Measurements from ENCODE around the gene JAK1. TPM values are rescaled to one million over a fixed set of nuclear protein-coding genes. Genes with fewer than 3 reads are reported as not detected.
"Not testable (repeated sequence)": the region's sequence is repeated elsewhere in the genome, so short reads cannot be mapped to it uniquely, and the experiment has no call there.

JAK1 gene
- total and polyA plus RNA-seq, 3 donors from 2014 or later = 100 to 142 (median 117) TPM

DNA sequence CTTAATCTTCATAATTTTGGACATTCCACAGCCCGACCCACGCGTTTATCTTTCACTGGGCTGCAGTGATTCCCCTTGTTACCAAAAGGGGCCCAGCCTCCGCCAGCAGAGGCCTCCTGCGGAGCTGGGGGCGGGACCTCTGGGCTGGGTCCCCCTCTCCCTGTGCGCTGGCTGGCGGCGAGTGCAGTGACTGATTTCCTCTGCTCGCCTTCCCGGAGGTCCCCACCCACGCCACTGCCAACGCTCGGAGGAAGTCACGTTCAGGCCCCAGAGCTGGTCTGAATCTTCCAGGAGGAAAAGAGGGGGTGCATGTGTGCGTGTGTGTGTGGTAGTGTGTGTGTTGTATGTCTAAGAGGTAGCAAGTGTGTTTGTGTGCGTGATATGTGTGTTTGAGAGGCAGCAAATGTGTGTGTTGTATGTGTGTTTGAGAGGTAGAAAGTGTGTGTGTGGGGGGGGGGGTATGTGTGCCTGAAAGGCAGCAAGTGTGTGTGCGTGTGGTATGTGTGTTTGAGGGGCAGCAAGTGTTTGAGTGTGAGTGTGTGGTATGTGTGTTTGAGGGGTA lies 35.0 kb upstream of the JAK1 start:
- WGBS, 2 donors = 43 to 47% methylated on average over 15 to 18 of the region's 18 CpGs
- DNase-seq = peak; percentile 64
- no peak for TF ChIP-seq CTCF (IDR thresholded peaks at IDR 0.05)
- TF ChIP-seq POLR2A (IDR thresholded peaks at IDR 0.05) = no peak
- no peaks in the 10 kb centered on the region for H3K36me3 ChIP-seq (ENCODE audit: low read depth, missing control alignments)
- intact Hi-C loops (cut with DNase I; ENCODE audit: low total_unique reads) = no loop called here
- peak overlapping the region in 1 of 2 donors; percentile 93 for H3K27ac ChIP-seq
- H3K4me1 ChIP-seq = peaks cover 5% of the 10 kb centered on the region
- H3K4me3 ChIP-seq = peak overlapping the region in 1 of 2 donors; percentile 18
- no peaks in the 10 kb centered on the region for H3K27me3 ChIP-seq
- no peaks in the 10 kb centered on the region for H3K9me3 ChIP-seq

DNA sequence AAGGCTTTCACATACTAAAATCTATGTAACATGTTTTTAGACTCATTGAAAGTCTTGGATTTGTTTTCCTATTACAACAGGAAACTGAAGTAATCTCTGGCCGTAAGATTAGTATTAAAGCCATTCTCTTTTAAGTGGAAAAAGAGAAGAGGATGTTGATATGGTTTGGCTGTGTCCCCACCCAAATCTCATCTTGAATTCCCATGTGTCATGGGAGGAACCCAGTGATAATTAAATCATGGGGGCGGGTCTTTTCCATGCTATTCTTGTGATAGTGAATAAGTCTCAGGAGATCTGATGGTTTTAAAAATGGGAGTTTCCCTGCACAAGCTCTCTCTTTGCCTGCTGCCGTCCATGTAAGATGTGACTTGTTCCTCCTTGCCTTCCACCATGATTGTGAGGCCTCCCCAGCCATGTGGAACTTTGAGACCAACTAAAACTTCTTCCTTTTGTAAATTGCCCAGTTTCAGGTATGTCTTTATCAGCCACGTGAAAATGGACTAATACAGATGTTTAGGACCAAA lies 32.1 kb upstream of the JAK1 start:
- H3K27ac ChIP-seq; intact Hi-C loops (cut with DNase I; ENCODE audit: low total_unique reads); H3K4me1 ChIP-seq; DNase-seq; H3K27me3 ChIP-seq; H3K36me3 ChIP-seq (ENCODE audit: low read depth, missing control alignments); H3K4me3 ChIP-seq; H3K9me3 ChIP-seq: not testable (repeated sequence)
- WGBS, 2 donors = 92 to 93% methylated on average over 4 of the region's 4 CpGs

DNA sequence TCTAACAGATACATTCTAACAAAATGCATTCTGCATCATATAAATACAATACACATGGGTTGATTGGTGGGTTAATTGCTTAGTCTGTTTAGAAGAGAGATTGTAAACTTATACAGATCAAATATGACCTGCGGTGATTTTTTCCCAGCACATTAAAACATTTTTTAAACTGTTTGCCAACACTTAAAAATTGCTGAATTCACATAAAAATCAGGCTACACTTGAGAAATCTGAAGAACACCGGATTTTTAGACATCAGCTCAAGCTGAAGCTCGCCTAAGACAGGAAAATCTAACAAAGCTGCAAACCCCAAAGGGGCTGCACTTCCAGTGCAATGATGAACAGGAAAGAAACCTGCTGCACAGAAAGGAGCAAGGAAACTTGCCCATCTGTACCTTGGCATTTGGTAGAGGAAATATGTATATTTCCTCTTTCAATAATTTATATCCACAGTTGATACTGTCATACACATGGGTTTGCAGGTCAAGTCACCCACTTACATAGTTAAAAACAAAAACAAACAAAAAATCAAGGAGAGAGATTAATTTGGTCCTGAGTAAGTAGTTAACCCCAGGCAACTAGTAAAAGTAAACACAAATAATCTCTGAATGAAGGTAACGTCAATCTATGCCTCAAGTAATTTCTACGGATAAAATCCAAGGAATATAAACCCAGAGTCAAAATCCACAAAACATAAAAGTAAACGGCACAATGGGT lies 30.4 kb upstream of the JAK1 start:
- WGBS, 2 donors = 84 to 89% methylated on average over 6 of the region's 6 CpGs
- intact Hi-C loops (cut with DNase I; ENCODE audit: low total_unique reads) = no loop called here
- DNase-seq = no peak
- Histone ChIP-seq H3K4me3 (no peak overlapping the region), H3K36me3 (ENCODE audit: low read depth, missing control alignments) (no peaks in the 10 kb centered on the region), H3K27ac (no peak overlapping the region), H3K4me1 (no peaks in the 10 kb centered on the region), H3K9me3 (no peaks in the 10 kb centered on the region), H3K27me3 (no peaks in the 10 kb centered on the region)
- TF ChIP-seq POLR2A (IDR thresholded peaks at IDR 0.05) (no peak), CTCF (IDR thresholded peaks at IDR 0.05) (no peak)

DNA sequence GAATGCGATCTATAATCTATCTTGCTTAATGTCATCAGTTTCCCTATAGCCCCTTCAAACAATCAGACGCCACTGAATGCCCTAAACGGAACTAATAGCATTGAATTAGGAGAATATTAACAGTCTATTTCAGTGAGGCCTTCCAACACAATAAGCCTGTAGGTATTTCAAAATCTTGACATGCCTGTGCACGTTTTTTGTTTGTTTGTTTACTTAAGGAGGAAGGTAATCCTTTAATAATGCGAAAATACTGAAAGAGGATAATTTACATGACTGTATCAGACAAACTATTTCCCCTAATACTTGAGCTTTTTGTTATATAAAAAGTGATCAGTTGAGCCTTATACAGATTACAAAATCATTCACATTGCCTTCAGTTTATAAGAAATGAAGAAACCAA lies 29.0 kb upstream of the JAK1 start:
- intact Hi-C loops (cut with DNase I; ENCODE audit: low total_unique reads) = no loop called here
- no peaks in the 10 kb centered on the region for H3K4me1 ChIP-seq
- H3K27ac ChIP-seq = no peak overlapping the region
- no peaks in the 10 kb centered on the region for H3K27me3 ChIP-seq
- TF ChIP-seq CTCF (IDR thresholded peaks at IDR 0.05) = no peak
- TF ChIP-seq POLR2A (IDR thresholded peaks at IDR 0.05) = no peak
- WGBS, 2 donors = 89 to 95% methylated on average over 5 of the region's 5 CpGs
- no peaks in the 10 kb centered on the region for H3K9me3 ChIP-seq
- no peak for DNase-seq
- no peaks in the 10 kb centered on the region for H3K36me3 ChIP-seq (ENCODE audit: low read depth, missing control alignments)
- H3K4me3 ChIP-seq = no peak overlapping the region

DNA sequence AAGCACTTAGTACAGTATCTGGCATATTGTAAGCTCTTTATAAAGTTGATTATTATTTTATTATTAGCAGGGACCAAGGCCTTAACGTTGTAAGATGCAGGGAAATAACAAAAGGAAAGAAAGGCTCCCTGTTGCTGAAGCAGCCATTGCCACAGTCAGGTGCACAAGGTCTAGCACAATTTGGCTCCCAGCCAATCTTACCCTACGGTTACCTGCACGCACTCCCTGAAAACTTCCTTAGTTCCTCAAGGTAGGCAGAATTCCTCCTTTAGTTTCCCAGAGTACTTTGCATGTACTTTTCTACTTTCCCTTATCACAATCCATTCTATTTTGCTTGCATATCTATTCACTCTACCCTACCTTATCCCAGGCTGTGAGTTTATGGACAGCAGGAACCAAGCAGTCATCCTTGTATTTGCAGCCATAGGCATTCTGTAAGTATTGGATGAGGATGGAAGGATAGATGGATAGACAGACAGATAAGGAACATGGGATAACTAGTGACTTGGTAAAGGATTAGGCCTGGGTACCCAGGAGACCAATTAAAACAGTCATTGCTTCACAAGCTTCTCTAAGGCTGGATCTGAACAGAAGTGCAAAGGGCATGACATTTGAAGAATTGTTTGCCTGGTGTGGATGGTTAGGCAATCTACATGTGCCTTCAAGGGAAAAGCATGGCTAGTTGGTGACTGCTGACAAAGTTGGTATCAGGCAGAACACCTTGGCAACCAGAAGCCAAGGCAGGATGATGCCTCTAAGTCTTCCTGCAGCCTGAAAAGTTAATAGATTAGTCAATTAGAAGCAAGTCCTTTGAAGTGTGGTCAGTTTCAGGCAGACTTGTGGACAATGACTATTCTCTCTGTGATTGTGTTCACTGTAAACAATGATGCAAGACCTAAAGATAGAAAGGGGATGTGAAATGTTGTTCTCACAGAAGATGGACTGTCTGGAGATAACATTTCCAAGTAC lies 20.8 kb upstream of the JAK1 start:
- intact Hi-C loops (cut with DNase I; ENCODE audit: low total_unique reads) = no loop called here
- no peak for TF ChIP-seq POLR2A (IDR thresholded peaks at IDR 0.05)
- WGBS, 2 donors = 62 to 86% methylated on average over 3 of the region's 3 CpGs
- Histone ChIP-seq H3K27ac (no peak overlapping the region), H3K27me3 (no peaks in the 10 kb centered on the region), H3K4me1 (no peaks in the 10 kb centered on the region), H3K4me3 (no peak overlapping the region), H3K9me3 (no peaks in the 10 kb centered on the region), H3K36me3 (ENCODE audit: low read depth, missing control alignments) (no peaks in the 10 kb centered on the region)
- no peak for DNase-seq
